ENCODE data around the gene RNF112.

Gene RNF112

GRCh38 chr17:19384723-19385391 lies 26.2 kb upstream of the RNF112 start:
- intact Hi-C loops (cut with DNase I), result no loop called here

GRCh38 chr17:19385521-19385983 lies 25.5 kb upstream of the RNF112 start:
- peak in 2 of 42 donors; percentile 29 to 33 for DNase-seq
- intact Hi-C loops (cut with DNase I), result no loop called here

More at GRCh38 chr17:19384723-19385391, 26.2 kb upstream of the RNF112 start:
- peak; percentile 72 to 97 (median 89) for DNase-seq

- intact Hi-C loops (cut with DNase I), result no loop called here
- peak in 5 of 42 donors; percentile 39 to 66 (median 48) for DNase-seq
Measured at GRCh38 chr17:19386051-19386929, 24.7 kb upstream of the RNF112 start.

GRCh38 chr17:19386974-19387920 lies 23.8 kb upstream of the RNF112 start, which contains the start of gene MFAP4:
Gene MFAP4, minus strand, starts transcription at chr17:19387190. Its CDS starts 35 bp downstream, at chr17:19387155.
- intact Hi-C loops (cut with DNase I), result no loop called here
- peak in 21 of 42 donors; percentile 34 to 78 (median 51) for DNase-seq

- DNase-seq, result peak in 3 of 42 donors; percentile 1 to 13 (median 13)
- intact Hi-C loops (cut with DNase I), result no loop called here
Measured at GRCh38 chr17:19387921-19388521, 23.0 kb upstream of the RNF112 start.

GRCh38 chr17:19388791-19389785 lies 21.9 kb upstream of the RNF112 start:
- intact Hi-C loops (cut with DNase I), result no loop called here
- DNase-seq, result peak in 3 of 42 donors; percentile 10 to 20 (median 12)

- peak in 3 of 42 donors; percentile 0 to 13 (median 5) for DNase-seq
- intact Hi-C loops (cut with DNase I), result no loop called here
Measured at GRCh38 chr17:19390951-19391350, 20.1 kb upstream of the RNF112 start.

- peak in 2 of 42 donors; percentile 8 to 13 for DNase-seq
- intact Hi-C loops (cut with DNase I), result no loop called here
Measured at GRCh38 chr17:19391432-19391831, 19.6 kb upstream of the RNF112 start.

- peak in 2 of 42 donors; percentile 15 to 31 for DNase-seq
- intact Hi-C loops (cut with DNase I), result no loop called here
Measured at GRCh38 chr17:19392303-19392702, 18.7 kb upstream of the RNF112 start.

- DNase-seq, result peak in 2 of 42 donors; percentile 4 to 13
- intact Hi-C loops (cut with DNase I), result no loop called here
Measured at GRCh38 chr17:19397556-19398041, 13.4 kb upstream of the RNF112 start.

GRCh38 chr17:19398301-19399181 lies 12.5 kb upstream of the RNF112 start:
- intact Hi-C loops (cut with DNase I), result no loop called here
- DNase-seq, result no peak

GRCh38 chr17:19399750-19400450 lies 11.1 kb upstream of the RNF112 start:
- no peak for DNase-seq
- intact Hi-C loops (cut with DNase I), result no loop called here

- DNase-seq, result no peak
- intact Hi-C loops (cut with DNase I), result no loop called here
Measured at GRCh38 chr17:19401321-19402010, 9.6 kb upstream of the RNF112 start.

- intact Hi-C loops (cut with DNase I), result no loop called here
Measured at GRCh38 chr17:19402171-19402570, 8.9 kb upstream of the RNF112 start.

GRCh38 chr17:19403021-19403420 lies 8.0 kb upstream of the RNF112 start:
- DNase-seq, result no peak
- intact Hi-C loops (cut with DNase I), result no loop called here

More at GRCh38 chr17:19402171-19402570, 8.9 kb upstream of the RNF112 start:
- no peak for DNase-seq

All from head of caudate nucleus (tissue), 42 donors.